Keratinocyte (primary cell): ENCODE measurements around the gene ZNF350. TPM values are rescaled to one million over a fixed set of nuclear protein-coding genes. Genes with fewer than 3 reads are reported as not detected.

Experiments used
- DNase-seq: peaks from one replicate; pipeline ENCODE4 v3.0.0-alpha.2; 2011; ENCODE audit warnings: low read depth, missing footprints, low spot score
- FAIRE-seq: peaks from 2 replicates; lab custom pipeline; 2011; peaks lifted over from hg19 to GRCh38; lab: Jason Lieb, UNC
- H2AFZ ChIP-seq: 2 replicates; pipeline ENCODE4 v1.6.0; 2012; ENCODE audit warnings: low read length, control low read depth, inconsistent platforms; ENCODE audit not compliant: control insufficient read depth
- H3K27ac ChIP-seq: 2 replicates; pipeline ENCODE4 v1.5.1; 2011; ENCODE audit warnings: low read length; ENCODE audit not compliant: control insufficient read depth, insufficient read depth
- H3K27me3 ChIP-seq: 3 replicates; pipeline ENCODE4 v1.6.0; 2011; ENCODE audit warnings: low read length; ENCODE audit not compliant: control insufficient read depth, insufficient read depth; ENCODE audit errors: extremely low read depth
- H3K36me3 ChIP-seq, 2 experiments: 2 replicates in 1 of 2; 3 replicates in 1 of 2; pipeline ENCODE4 v1.5.1; 2011; ENCODE audit warnings: low read length in 2 of 2, mild to moderate bottlenecking in 1 of 2; ENCODE audit not compliant: control insufficient read depth in 2 of 2, insufficient read depth in 2 of 2; ENCODE audit errors: extremely low read depth in 1 of 2
- H3K4me1 ChIP-seq: 3 replicates; pipeline ENCODE4 v1.5.1; 2011; ENCODE audit warnings: low read length; ENCODE audit not compliant: control insufficient read depth, insufficient read depth; ENCODE audit errors: extremely low read depth
- H3K4me2 ChIP-seq: 3 replicates; pipeline ENCODE4 v1.6.0; 2011; ENCODE audit warnings: low read depth, low read length; ENCODE audit not compliant: control insufficient read depth, insufficient read depth; ENCODE audit errors: extremely low read depth
- H3K4me3 ChIP-seq, 3 experiments: fragments of 200-600 bp in 1 of 3; sonication (generic) in 1 of 3; 2 replicates in 2 of 3; 3 replicates in 1 of 3; pipeline ENCODE4 v1.5.1; 2011 to 2016; ENCODE audit warnings: low read length in 3 of 3, mild to moderate bottlenecking in 3 of 3, control low read depth in 2 of 3, inconsistent platforms in 1 of 3, low read depth in 1 of 3, mixed read lengths in 1 of 3, mixed run types in 1 of 3, moderate library complexity in 1 of 3; ENCODE audit not compliant: control insufficient read depth in 2 of 3, insufficient read depth in 2 of 3; ENCODE audit errors: extremely low read depth in 1 of 3
- H3K79me2 ChIP-seq: 2 replicates; pipeline ENCODE4 v1.6.0; 2012; ENCODE audit warnings: low read length; ENCODE audit not compliant: control insufficient read depth, insufficient read depth
- H3K9ac ChIP-seq: 3 replicates; pipeline ENCODE4 v1.6.0; 2011; ENCODE audit warnings: low read length; ENCODE audit not compliant: control insufficient read depth, insufficient read depth; ENCODE audit errors: extremely low read depth
- H3K9me1 ChIP-seq: 3 replicates; pipeline ENCODE4 v1.6.0; 2011; ENCODE audit warnings: low read length; ENCODE audit not compliant: control insufficient read depth, insufficient read depth; ENCODE audit errors: extremely low read depth
- H3K9me3 ChIP-seq: 2 replicates; pipeline ENCODE4 v1.5.1; 2012; ENCODE audit warnings: low read depth, low read length; ENCODE audit not compliant: control insufficient read depth
- H4K20me1 ChIP-seq: 3 replicates; pipeline ENCODE4 v1.6.0; 2011; ENCODE audit warnings: low read length; ENCODE audit not compliant: control insufficient read depth, insufficient read depth; ENCODE audit errors: extremely low read depth
- EZH2 ChIP-seq: IDR thresholded peaks from one replicate; pipeline ENCODE4 v1.6.1; 2012; ENCODE audit warnings: inconsistent platforms, mild to moderate bottlenecking, low read length, moderate library complexity
- dilution Hi-C: fragments of 300-500 bp; cut with MboI; formaldehyde crosslinking; loops from one replicate; pipeline ENCODE4 v1.7.0; 2020; ENCODE audit warnings: low sequenced_read_pairs; ENCODE audit not compliant: extremely low pct_ligation_motif_present
- polyA plus RNA-seq, 5 experiments: library from polyadenylated mRNA; depleted of rRNA in 3 of 5; stranded (reverse) in 3 of 5; stranded (forward) in 1 of 5; unstranded in 1 of 5; fragments of >200 nt; gene quantifications; 1 replicate in 1 of 5; 2 replicates in 3 of 5; 3 replicates in 1 of 5; pipeline versions ENCODE4 v1.2.1 to v1.2.3, GENCODE V29; 2011 to 2012; ENCODE audit warnings: missing spikeins in 2 of 5, low read depth in 1 of 5, low replicate concordance in 1 of 5
- TF ChIP-seq, protein P1 (sequence below), 3 experiments: IDR thresholded peaks in 1 of 3; conservative IDR thresholded peaks in 1 of 3; optimal IDR thresholded peaks in 1 of 3; 2 replicates in 2 of 3; 3 replicates in 1 of 3; pipeline versions ENCODE3 to v1.5.1; 2011; ENCODE audit warnings: low read length in 3 of 3, mild to moderate bottlenecking in 3 of 3, moderate library complexity in 2 of 3, control low read depth in 1 of 3, inconsistent platforms in 1 of 3; ENCODE audit not compliant: insufficient read depth in 2 of 3; ENCODE audit errors: extremely low read depth in 1 of 3

Gene ZNF350
- polyA plus RNA-seq, 1 donor (not counting 4 experiments of a cell fraction or from before 2014, with no cell fraction given), result 6.0 TPM

DNA sequence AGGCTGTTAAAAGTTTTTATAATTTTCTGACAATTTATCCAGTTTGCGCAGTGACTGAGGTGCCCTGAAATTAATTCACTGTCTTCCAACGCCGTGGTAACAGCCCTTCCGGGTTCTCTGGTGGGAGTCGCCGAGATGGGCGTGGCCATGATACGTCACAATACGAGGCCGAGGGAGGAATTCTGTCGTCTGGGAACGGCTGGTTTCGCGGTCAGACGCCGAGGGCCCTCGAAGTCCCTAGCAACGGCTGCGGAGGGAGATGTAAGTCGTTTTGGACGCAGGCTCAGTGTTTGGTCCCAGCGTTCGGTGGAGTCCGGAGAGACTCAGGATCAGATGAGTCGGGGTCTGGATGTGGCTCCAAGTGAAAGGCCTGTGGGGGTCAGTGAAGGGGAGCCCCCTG is 37.7 kb downstream of the ZNF350 start:
- dilution Hi-C loops, result no loop called here
- H3K9ac ChIP-seq, result no peak overlapping the region
- no peak overlapping the region for H3K27ac ChIP-seq

DNA sequence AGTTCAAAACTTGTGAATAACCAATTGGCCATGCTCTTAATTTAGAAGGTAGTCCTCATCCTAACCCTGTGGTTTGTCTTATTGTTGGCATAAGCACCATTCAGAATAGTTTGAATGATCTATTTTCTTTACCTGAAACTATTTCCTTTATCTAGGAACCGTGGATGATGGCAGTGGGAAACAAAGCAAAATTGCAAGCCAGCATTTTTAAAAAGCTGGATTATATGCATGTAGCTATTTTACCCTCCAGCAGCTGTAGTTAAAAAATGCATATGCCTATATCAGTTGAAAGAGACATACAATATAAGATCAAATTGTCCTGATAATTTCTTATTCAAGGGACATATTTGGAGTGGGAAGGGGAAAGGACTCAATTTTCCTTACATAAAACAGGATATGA is 40.0 kb downstream of the ZNF350 start:
- dilution Hi-C loops, result no loop called here
- peaks cover 37% of the 10 kb centered on the region for H3K9me3 ChIP-seq
- no peaks in the 10 kb centered on the region for H4K20me1 ChIP-seq
- H3K4me1 ChIP-seq, result no peaks in the 10 kb centered on the region
- H3K4me2 ChIP-seq, result no peak overlapping the region
- TF ChIP-seq EZH2, result no peak
- TF ChIP-seq, protein P1, sequence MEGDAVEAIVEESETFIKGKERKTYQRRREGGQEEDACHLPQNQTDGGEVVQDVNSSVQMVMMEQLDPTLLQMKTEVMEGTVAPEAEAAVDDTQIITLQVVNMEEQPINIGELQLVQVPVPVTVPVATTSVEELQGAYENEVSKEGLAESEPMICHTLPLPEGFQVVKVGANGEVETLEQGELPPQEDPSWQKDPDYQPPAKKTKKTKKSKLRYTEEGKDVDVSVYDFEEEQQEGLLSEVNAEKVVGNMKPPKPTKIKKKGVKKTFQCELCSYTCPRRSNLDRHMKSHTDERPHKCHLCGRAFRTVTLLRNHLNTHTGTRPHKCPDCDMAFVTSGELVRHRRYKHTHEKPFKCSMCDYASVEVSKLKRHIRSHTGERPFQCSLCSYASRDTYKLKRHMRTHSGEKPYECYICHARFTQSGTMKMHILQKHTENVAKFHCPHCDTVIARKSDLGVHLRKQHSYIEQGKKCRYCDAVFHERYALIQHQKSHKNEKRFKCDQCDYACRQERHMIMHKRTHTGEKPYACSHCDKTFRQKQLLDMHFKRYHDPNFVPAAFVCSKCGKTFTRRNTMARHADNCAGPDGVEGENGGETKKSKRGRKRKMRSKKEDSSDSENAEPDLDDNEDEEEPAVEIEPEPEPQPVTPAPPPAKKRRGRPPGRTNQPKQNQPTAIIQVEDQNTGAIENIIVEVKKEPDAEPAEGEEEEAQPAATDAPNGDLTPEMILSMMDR (optimal IDR thresholded peaks at IDR 0.05 in 1 of 3, IDR thresholded peaks at IDR 0.05 in 1 of 3, conservative IDR thresholded peaks at IDR 0.05 in 1 of 3; ENCODE audit: extremely low read depth in 1 of 3, insufficient read depth in 2 of 3, low read length in 3 of 3), result no peak
- DNase-seq (no peak), FAIRE-seq (no peak)
- no peaks in the 10 kb centered on the region for H3K27me3 ChIP-seq
- H3K36me3 ChIP-seq, result peaks cover 4 to 19% of the 10 kb centered on the region in 2 experiments
- H2AFZ ChIP-seq, result no peak overlapping the region
- H3K79me2 ChIP-seq, result no peaks in the 10 kb centered on the region
- H3K27ac ChIP-seq, result no peak overlapping the region
- no peak overlapping the region for H3K4me3 ChIP-seq
- no peak overlapping the region for H3K9ac ChIP-seq
- no peaks in the 10 kb centered on the region for H3K9me1 ChIP-seq

More for the DNA sequence above, 37.7 kb downstream of the ZNF350 start:
- H3K36me3 ChIP-seq, result peaks cover 4 to 12% of the 10 kb centered on the region in 2 experiments
- no peak for FAIRE-seq
- no peak for TF ChIP-seq EZH2
- TF ChIP-seq, protein P1 (optimal IDR thresholded peaks at IDR 0.05 in 1 of 3, IDR thresholded peaks at IDR 0.05 in 1 of 3, conservative IDR thresholded peaks at IDR 0.05 in 1 of 3; ENCODE audit: extremely low read depth in 1 of 3, insufficient read depth in 2 of 3, low read length in 3 of 3), result no peak
- no peak for DNase-seq
- no peak overlapping the region for H3K4me3 ChIP-seq
- no peaks in the 10 kb centered on the region for H4K20me1 ChIP-seq
- H2AFZ ChIP-seq, result no peak overlapping the region
- no peak overlapping the region for H3K4me2 ChIP-seq
- H3K79me2 ChIP-seq, result no peaks in the 10 kb centered on the region
- H3K27me3 ChIP-seq, result no peaks in the 10 kb centered on the region
- H3K9me1 ChIP-seq, result no peaks in the 10 kb centered on the region
- H3K4me1 ChIP-seq, result no peaks in the 10 kb centered on the region
- peaks cover 25% of the 10 kb centered on the region for H3K9me3 ChIP-seq
